GM12874 (cell line): ENCODE results near the gene TMBIM1.

Experiments used
- TF ChIP-seq, protein P1 (sequence below): IDR thresholded peaks from 2 replicates; pipeline ENCODE4 v1.5.1; 2011; ENCODE audit warnings: low read depth, mild to moderate bottlenecking, control low read depth, low read length, moderate library complexity; ENCODE audit not compliant: insufficient read depth

The TMBIM1 gene

DNA sequence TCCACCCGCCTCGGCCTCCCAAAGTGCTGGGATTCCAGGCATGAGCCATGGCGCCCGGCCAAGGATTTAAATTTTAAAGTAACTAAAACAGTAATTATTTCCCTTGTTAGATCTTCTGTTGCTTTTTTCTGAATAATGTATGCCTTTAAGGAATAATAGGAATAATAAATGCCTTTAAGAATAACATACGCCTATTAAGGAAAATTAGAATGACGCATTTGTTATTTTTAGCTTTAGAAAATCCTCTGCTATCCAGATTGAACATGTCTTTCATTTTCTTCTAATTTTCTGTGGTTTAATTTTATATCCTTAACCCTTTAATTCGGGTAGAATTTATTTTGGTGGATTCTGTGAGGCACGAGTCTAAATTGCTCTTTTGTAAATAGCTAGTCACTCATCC lies 23.1 kb upstream of the TMBIM1 start:
- TF ChIP-seq, protein P1, sequence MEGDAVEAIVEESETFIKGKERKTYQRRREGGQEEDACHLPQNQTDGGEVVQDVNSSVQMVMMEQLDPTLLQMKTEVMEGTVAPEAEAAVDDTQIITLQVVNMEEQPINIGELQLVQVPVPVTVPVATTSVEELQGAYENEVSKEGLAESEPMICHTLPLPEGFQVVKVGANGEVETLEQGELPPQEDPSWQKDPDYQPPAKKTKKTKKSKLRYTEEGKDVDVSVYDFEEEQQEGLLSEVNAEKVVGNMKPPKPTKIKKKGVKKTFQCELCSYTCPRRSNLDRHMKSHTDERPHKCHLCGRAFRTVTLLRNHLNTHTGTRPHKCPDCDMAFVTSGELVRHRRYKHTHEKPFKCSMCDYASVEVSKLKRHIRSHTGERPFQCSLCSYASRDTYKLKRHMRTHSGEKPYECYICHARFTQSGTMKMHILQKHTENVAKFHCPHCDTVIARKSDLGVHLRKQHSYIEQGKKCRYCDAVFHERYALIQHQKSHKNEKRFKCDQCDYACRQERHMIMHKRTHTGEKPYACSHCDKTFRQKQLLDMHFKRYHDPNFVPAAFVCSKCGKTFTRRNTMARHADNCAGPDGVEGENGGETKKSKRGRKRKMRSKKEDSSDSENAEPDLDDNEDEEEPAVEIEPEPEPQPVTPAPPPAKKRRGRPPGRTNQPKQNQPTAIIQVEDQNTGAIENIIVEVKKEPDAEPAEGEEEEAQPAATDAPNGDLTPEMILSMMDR, result no peak

GRCh38 chr2:218313356-218313755 lies 21.1 kb upstream of the TMBIM1 start:
- TF ChIP-seq, protein P1, result no peak

DNA sequence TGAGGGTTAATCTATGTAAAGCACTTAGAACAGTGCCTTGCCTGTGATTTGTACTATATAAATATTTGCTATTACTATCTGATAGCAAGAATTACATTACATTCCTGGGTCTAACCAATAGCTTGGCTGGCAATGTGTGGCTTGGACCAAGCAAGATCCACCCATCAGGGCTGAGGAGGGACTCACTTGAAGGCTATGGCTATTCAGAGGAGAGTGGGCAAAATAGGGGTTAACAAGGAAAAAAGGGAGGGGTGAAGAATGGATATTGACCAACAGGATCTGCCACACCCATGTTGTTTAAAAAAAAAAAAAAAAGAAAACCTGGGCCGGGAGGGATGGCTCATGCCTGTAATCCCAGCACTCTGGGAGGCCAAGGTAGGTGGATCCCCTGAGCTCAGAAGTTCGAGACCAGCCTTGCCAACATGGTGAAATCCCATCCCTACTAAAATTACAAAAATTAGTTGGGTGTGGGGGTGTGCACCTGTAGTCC lies 20.0 kb upstream of the TMBIM1 start:
- TF ChIP-seq, protein P1, result no peak

DNA sequence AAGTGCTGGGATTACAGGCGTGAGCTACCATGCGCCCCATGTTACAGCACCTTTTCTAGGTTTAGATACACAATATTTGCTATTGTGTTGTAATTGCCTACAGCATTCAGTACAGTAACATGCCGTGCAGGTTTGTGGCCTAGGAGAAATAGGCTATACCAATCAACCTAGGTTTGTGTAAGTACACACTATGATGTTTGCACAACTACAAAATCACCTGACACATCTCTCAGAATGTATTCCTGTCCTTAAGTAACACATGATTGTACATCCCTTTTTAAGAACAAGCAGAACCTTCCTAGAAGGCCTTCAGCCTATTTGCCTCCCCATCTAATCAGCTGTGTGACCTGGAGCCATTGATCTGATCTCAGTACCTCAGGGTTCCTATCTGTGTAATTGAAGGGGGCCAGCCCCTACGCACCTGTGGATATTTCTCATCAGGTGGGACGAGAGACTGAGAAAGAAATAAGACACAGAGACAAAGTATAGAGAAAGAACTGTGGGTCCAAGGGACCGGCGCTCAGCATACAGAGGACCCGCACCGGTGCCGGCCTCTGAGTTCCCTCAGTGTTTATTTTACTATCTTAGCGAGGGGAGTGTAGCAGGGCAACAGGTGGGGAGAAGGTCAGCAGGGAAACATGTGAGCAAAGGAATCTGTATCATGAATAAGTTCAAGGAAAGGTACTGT lies 18.7 kb upstream of the TMBIM1 start:
- TF ChIP-seq, protein P1, result no peak

GRCh38 chr2:218307415-218308090 lies 15.2 kb upstream of the TMBIM1 start:
- TF ChIP-seq, protein P1, result no peak

DNA sequence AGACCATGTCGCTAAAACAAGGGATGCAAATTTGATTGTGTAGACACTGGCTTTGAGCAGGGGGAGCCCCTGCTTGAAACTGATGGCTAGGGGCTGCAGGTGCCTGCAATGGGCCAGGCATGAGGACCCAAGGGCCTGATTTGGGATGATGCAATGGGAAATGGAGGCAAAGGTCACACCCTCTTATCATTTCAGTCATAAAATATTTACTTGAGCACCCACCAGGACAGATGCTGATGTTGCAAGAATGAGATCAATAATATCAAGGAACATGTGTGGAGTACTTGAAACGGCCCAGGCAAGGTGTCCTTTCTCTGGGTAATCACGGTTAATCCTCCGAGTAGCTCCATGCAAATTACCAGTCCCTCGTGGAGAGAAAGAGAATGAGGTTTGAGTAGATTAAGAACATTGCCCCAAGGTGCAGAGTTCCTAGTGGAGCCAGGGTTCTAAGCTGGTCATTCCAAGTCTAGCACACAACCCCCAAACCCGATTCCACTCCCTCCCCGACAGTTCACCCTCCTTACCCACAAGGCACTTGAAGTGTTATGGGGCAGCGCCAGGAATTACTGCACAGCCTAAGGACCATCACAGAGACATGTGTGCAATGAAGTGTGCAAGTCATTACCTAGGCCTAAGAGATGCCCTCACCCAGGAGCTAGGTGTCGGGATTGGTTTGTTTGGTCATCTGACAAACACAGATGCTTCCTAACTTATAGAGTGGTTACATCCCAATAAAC lies 14.0 kb upstream of the TMBIM1 start:
- TF ChIP-seq, protein P1, result no peak

- TF ChIP-seq, protein P1, result no peak
Measured at GRCh38 chr2:218305383-218305782, 13.1 kb upstream of the TMBIM1 start.
